NB4 (cell line): ENCODE data around the gene EFNB1.
"Not testable (repeated sequence)": the region's sequence is repeated elsewhere in the genome, so short reads cannot be mapped to it uniquely, and the experiment has no call there.

Experiments
- DNase-seq: peaks from one replicate; pipeline ENCODE4 v3.0.0; 2010; ENCODE audit warnings: low read depth
- H3K4me3 ChIP-seq: one replicate; pipeline ENCODE4 v1.5.1; 2011; ENCODE audit warnings: mild to moderate bottlenecking, low read depth, low read length, moderate library complexity
- CTCF ChIP-seq: IDR thresholded peaks from one replicate; pipeline ENCODE4 v1.5.1; 2012; ENCODE audit warnings: low read depth, low read length
- MAX ChIP-seq: IDR thresholded peaks from 2 replicates; pipeline ENCODE4 v1.6.1; 2011; ENCODE audit warnings: low read depth, low read length
- MYC ChIP-seq: IDR thresholded peaks from 2 replicates; pipeline ENCODE4 v1.6.1; 2011; ENCODE audit warnings: low read depth, low read length
- POLR2A ChIP-seq: IDR thresholded peaks from 2 replicates; pipeline ENCODE4 v1.6.1; 2011; ENCODE audit warnings: mild to moderate bottlenecking; ENCODE audit not compliant: insufficient read length; ENCODE audit errors: extremely low read depth

EFNB1 gene

GRCh38 chrX:68828740-68829581 is at the start of gene EFNB1:
Gene EFNB1, plus strand, starts transcription at chrX:68829021. Its CDS starts 756 bp downstream, at chrX:68829777.
- peak within 1 kb of the TSS; percentile 43 for H3K4me3 ChIP-seq
- peak; percentile 94 for DNase-seq
- TF ChIP-seq POLR2A (peak; percentile 38), MYC (no peak), CTCF (no peak), MAX (no peak)

- DNase-seq, H3K4me3 ChIP-seq: not testable (repeated sequence)
Measured at GRCh38 chrX:68781295-68781694, 47.5 kb upstream of the EFNB1 start.

GRCh38 chrX:68784816-68785215 is 44.0 kb upstream of the EFNB1 start:
- DNase-seq: no peak
- H3K4me3 ChIP-seq: no peak overlapping the region
- TF ChIP-seq MYC (no peak), POLR2A (no peak), CTCF (no peak), MAX (no peak)

- DNase-seq, H3K4me3 ChIP-seq: not testable (repeated sequence)
Measured at GRCh38 chrX:68786581-68786980, 42.2 kb upstream of the EFNB1 start.

- H3K4me3 ChIP-seq: no peak overlapping the region
- no peak for DNase-seq
- TF ChIP-seq CTCF (no peak), MAX (no peak), MYC (no peak), POLR2A (no peak)
Measured at GRCh38 chrX:68789966-68790365, 38.9 kb upstream of the EFNB1 start.

GRCh38 chrX:68792083-68792482 is 36.7 kb upstream of the EFNB1 start:
- DNase-seq: no peak
- TF ChIP-seq MYC (no peak), CTCF (no peak), MAX (no peak), POLR2A (no peak)
- no peak overlapping the region for H3K4me3 ChIP-seq

GRCh38 chrX:68794461-68794860 is 34.4 kb upstream of the EFNB1 start:
- H3K4me3 ChIP-seq: no peak overlapping the region
- TF ChIP-seq POLR2A: no peak
- TF ChIP-seq MAX: no peak
- TF ChIP-seq MYC: no peak
- no peak for TF ChIP-seq CTCF
- no peak for DNase-seq
